C1 segment of cervical spinal cord (tissue), 14 donors: Measurements from ENCODE around the gene ADISSP.

Experiments used
- DNase-seq, 14 donors: peaks; one replicate each; lab custom pipeline; 2025; lab: John Stamatoyannopoulos, UW

The ADISSP gene

DNA sequence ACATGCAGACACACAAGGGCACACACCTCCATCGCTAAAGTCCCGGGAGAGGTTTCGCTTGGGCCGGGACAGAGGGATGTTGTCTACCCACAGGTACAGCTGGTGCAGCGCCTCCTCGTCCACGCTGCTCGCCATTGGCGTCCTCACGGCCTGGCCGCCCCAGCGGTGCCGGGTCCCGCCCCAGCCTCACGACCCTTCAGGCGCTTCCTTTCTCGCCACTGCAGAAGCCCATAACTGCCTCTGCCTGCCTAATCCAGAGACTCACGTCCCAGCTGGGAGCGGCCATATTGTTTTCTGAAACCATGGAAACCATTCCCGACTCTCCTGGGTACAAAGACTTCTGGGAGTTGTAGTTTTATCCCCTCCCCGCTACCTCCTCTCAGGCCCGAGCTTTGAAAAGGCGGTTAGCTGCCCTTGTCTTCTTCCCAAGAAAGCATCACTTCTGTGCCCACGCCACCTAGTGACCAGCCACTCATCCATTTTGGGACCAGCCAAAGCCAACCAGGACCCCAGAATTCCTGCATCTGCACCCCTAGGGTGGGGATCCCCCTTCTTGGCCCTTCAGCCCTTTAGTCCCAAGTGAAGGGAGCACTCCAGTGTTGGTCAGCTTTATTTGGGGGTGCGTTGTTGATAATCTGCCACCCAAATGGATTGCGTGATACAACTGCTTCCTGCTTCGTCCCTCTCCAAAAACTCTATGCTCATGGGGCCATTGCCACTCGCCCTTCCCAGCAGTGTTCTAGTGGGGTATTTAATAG is 13.8 kb upstream of the ADISSP start, which contains the start of gene SPEF1:
SPEF1 (minus strand) TSS at position 296 of the 758 bp plus-strand sequence; CDS start at position 135, 161 bp downstream.
- peak in 12 of 14 donors; percentile 28 to 90 (median 58) for DNase-seq

DNA sequence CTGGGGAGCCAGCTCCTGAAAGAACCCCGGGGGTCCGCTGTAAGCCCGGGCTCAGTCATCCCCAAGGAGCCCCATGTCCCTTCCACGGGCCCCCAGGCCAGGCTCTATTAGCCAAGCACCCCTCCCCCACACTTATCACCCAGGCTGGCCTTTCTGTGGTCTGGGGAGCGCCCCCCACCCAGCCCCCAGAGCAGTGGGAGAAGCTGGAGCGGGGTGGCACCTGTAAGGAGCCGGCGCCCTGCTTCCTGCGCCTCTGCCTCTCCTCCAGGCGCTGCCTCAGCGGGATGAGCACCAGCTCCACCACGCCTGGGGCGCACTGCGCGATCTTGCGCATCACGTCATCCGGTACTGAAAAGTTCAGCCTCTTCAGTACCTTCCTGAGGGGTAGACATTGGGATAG is 11.4 kb upstream of the ADISSP start:
- DNase-seq: no peak

DNA sequence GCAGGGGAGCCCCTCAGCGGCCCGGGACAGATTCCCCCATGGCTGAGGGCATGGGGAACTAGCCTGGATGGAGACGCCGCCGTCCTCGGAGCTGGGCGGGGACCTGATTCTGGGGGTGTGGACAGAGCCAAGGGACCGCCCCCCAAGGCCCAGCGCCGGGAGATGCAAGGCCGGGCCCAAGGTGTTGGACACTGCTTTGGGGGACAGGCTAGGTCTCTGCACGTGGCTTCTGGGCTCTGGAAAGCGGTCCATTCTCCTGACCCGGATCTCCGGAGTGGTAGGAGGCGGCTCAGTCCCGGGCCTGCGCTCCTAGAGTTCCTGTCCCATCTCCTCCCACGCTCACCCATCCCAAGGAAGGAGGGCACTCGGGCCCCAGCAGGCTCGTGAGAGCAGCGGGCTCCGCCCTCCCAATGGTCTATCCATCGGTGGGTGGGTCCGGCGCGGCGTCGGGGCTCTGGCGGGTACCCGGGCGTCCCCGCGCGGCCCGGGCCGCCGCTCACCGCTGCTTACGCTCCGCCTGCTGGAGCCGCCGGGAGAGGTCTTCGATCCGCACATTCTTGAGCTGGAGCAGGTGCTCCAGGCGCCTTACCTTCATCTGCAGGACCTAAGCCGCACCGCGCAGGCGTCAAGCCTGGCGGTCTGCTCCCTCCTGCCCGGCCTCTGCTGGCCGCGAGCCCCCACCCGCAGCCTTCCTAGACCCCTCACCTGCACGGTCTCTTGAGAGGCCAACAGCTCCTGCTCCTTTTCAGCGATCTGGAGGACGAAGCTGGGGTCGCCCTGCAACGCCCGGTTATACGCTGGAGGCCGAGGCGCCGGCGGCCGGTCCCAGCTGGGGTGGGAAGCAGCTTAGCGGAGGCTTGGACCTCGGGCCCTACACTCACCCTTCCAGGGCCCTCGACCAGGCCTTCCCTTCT is 10.4 kb upstream of the ADISSP start:
- DNase-seq: peak in 2 of 14 donors; percentile 17 to 21

DNA sequence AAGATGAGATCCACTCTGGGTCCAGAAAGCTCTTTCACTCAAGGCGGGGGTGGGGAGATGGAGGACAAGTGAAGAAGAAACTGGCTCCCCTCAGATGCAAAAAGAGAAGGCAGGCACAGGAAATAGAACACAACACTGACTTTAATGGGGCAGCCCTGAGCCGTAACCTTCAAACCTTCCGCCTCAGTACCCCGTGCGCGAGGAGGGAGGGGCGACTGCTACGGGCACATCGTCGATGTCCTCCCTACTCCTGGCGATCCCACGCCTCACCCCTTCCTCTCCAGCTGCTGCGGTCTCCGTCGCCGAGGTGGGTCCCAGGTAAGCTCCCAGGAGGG is 9.8 kb upstream of the ADISSP start:
- DNase-seq: no peak

DNA sequence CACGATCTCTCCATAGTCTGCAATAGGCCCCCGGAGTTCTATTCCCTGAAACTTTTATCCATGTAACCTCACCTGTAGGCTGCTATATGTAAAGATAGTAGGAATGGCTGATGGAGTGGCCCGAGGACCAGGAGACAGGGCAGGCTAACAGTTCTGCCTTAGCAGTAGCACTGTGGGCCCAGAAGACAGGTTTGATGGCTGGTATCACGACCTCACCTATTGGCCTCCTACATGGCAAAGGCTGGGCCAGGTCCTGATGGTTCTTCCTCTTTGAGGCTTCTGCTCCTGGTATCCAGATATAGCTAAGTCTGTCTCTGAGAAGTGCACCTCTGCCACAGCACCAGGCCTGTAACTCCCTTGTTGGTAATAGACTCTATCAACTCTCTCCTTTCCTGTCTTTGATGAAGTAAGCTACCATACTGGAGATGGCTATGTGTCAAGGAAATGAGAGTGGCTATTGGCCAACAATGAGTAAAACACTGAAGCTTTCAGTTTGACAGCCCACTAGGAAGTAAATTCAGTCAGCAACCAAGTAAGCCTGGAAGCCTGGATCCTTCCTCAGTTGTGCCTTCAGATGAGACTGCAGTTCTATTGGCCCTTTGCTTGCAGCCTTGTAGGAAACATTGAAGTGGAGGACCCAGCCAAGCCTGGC is 8.0 kb upstream of the ADISSP start:
- DNase-seq: no peak

DNA sequence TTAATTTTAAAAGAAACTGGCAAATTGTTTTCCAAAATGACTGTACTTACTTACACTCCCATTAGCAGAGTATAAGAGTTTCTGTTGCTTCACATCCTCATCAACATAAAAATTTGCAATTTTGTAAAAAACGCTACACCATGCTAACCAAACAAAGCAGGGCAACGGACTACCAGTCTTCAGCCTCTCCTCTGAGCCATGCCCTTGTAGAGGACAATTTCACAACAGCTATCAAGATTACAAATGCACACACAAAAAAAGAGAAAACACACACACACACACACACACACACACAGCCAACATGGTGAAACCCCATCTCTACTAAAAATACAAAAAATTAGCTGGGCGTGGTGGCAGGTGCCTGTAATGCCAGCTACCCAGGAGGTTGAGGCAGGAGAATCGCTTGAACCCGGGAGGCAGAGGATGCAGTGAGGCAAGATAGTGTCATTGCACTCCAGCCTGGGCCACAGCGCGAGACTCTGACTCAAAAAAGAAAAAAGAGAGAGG is 4.1 kb upstream of the ADISSP start:
- no peak for DNase-seq

DNA sequence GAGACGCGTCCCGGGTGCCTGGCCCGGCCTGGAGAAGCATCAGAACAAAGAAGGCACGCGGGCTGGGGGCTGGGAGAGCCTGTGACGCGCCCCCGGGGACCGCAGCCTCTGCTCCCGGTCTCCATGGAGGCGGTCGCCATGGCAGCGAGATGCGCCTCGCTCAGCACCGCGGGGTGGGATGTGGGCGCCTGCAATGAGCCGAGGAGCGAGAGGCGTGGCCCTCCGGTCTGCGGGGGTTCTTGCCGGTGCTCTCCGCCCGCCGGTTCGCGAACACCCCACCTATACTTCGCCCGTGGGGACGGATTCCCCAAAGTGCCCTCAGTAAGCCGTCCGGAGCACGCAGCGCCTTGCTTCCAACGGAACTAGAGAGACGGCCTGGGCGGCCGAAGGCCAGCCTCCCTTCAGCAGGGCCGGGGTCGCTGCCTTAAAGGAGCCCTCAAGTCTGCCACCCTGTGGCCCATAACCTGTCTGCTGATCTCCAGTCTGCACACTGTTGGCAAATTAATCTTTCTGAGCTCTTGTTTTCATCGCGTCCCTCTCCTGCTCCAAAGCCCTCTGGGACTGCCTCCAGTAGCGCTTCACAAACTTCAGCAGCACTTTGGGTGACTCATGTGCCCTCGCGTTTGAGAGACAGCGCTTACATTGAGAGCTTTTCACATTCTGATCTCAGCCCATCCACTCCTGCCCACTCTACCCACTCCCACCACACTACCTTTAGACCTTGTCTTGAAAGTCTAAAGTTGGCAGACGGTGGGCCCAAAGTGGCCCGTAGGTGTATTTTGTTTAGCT is 983 bp upstream of the ADISSP start:
- DNase-seq: peak in 10 of 14 donors; percentile 56 to 84 (median 76)

DNA sequence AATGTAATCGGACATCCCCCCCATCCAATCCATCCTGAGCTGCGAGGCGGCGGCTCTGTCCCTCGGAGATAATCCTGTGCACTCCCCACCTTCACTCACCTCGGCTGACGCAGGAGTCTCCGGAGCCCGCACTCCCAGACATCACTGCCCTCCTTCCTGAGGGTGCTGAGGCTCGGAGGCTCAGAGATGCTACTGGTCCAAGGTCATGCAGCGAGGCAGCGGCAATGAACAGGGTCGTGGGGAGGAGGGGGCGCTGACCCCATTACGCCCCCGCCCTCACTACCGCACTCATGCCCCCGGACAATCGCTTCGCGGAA is 485 bp downstream of the ADISSP start:
- no peak for DNase-seq

DNA sequence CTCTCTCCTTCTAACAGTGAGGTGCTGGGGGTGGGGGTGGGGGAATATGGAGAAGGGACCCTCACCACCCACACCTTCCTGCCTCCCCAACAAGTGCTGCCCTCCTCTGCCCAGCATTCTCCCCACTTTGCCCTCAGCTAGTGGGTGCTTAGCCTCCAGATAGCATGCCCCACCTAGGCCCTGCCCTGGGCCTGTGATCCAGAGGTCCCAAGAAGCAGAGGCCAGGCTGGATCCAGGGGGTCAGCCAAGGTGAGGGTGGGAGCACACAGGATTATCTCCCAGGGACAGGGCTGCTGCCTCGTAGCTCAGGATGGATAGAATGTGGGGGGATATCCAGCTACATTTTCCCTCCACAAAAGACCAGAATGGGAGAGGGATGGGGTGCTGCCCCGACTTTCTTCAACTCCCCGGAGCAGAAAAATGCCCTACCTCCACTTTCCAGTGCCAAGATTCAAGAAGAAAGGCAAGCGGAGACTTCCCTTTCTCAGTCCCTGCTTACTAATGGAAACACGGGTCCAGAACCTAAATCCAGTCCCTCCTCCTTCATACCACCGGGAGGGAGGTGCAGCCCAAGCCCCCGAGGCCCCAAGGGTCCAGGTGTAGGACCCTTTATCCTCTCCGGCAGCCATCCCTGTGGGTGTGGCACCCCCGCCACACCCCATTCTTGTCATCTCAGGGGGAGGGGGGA is 987 bp downstream of the ADISSP start:
- no peak for DNase-seq

DNA sequence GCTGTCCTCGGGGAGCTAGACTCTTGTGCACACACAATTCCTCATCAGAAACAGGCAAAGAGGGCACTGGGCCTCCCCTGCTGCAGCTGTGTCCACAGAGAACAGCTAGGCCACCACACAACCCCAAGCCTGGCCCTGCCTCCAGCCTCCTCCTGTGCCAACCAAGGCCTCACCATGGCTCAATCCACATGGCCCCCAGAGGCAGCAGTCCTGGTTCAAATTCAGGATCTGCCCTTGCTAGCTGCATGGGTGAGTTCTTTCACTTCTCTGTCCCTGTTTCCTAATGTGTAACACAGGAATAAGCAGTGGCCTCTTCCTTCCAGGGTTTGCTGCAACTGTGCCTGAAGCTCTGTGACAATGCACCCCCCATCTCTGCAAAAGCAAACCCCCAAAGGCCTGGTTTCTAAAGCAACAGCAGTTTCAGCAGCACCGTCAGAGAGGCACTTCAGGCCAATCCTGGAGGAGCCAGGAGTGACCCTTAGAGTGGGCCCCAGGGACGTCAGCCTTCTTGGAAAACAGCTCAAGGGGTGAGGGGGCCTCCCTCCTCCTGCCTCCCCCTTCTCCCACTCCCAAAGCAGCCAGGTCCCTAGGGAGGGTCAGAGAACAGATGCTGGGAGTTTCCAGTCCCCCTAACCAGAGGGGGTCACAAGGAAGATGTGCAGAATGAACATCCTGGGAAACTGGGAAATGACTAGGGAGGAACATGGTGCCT is 2.2 kb downstream of the ADISSP start:
- no peak for DNase-seq

DNA sequence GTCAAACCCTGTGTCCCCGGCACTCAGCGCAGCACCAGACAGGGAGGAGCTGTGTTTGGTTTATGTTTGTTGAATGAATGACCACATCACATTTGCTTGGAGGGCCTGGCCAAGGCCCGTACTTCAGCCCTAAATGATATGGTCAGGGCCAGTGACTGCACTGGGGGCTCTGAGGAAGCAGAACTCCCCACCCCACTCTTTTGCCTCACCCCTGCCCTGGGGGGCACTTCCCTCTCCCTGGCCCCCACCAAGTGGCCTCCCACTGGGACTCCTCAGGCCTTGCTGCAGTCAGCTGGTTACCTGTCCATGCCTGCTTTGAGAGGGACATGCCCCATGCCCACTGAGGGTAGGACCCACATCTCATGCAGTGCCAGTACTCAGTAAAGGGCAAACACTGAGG is 2.9 kb downstream of the ADISSP start:
- no peak for DNase-seq

DNA sequence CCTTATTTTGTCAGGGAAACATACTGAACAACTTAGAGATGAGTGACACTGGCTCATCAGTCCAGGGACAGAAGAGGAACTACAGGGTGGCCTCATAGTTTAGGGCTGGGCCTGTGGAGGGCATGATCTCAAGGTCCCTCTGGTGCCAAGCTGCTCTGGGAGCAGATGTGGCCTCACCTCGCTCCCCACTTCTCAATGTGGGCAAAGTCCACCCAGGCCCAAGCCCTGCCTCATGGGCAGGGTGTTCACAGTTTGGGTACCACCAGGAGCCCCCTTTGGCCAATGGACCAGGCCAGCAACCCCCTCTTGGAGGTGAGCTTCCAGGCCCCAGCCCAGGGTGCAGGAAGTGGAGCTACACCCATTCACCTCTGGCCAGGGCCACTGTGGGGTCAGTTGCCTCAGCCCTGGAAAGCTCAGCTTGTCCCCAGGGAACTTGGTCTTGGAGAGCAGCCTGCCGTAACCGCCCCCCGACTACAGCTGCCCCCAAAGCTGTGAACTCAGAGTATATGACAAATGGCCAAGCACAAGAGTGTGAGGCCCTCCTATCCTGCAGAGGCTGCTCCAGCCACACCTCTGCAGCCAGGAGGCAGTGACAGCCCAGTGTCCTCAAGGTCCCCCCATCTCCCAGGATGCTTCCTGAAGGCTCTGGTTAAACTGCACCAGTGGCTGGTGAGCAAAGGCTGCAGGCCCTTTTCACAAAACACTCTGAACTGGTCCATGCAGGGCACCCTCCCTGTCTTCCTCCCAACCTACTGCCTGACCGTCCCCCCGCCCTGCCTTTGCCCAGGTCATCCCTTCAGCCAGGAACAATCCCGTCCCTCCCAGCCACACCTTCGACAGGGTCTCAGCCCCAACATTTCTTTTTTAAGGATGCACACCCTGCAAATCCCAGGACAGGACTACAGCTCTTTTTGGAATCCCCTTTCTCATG is 3.6 kb downstream of the ADISSP start:
- no peak for DNase-seq

DNA sequence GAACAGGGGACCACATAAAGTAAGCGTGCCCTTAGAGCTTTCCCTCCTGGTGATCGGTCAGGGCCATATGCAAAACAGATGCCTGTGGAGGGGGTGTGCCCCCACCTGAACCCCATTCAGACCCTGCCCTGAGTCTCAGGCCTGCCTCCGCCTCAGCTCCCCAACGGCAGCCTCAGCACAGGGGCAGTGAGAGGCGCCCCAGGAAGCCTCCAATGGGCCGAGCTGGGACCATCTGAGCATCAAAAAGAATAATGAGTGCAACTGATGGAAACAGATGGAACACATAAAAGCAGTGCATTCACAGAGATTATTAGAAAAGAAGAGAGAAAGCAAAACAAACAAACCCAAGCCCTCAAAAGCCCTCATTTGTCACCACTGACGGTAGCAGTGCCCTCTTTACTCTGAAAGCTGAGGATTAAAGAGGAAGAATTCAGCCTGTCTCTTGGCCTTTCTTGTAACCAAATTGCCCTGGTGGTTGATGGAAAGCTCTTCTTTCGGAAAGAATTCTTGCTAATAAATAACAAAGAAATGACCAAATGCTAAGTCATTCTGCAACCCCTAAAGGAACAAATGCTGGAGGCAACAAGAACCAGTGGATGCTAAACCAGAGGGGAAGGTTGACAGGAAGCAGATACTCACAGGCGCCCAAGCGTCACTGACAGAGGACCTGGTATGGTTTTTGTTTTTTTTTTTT is 6.8 kb downstream of the ADISSP start:
- DNase-seq: no peak

DNA sequence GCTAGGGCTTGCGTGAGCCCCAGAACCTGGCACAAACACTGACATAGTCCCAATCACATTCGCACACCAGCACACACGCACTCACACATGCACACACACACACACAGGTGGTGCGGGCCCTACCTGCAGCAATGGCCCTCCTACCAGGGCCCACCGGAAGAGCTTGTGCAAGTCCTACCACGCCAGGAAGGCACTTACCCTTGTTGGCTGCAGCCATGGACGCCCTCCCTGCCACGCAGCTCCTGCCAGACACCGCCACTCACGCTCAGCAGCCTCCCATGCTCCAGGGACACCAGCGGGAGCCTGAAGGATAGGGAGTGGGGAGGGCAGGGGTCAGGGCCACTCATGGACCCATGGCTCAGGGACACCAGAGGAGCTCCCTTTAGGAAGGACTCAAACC is 7.7 kb downstream of the ADISSP start:
- no peak for DNase-seq

DNA sequence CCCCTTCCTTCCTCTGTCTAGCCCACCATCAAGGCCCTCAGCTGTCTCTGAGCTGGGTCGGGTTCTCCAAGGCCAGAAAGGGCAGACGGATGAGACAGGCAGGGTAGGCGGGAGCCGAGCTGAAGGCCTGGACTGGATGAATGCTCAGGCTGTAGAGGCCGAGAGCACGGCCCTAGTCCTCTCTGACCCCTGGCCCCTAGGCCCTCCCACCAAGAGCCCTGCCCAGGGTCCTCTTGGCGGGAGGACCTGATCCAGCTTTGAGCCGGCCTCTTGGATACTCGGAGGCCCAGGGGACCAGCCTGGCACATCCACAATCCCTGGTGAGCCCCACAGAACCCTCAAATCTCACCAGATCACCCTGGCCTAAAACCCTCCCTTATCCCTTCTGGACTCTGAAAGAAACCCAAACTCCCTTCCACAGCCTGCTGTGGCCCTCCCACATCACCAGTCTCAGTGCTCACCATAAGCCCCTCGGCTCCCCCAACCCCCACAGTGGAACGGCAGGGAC is 8.2 kb downstream of the ADISSP start:
- DNase-seq: no peak

DNA sequence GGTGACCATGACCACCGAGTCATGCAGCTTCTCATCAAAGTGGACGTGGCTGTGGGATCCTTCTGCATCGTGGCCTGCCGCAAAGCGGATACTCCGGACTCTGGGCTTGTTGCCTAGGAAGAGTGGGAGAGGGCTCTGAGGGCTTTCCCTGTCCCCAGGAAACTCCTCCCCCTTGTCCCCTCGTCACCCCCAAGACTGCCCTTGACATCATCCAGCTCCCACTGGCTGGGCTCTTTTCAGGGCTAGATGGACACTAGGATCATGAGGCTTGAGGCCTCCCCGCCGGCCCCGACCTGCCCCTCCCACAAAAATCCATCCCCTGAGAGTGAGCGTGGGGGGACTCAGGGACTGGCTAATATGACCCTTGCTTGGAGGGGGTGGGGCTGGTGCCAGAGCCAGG is 9.0 kb downstream of the ADISSP start:
- no peak for DNase-seq

DNA sequence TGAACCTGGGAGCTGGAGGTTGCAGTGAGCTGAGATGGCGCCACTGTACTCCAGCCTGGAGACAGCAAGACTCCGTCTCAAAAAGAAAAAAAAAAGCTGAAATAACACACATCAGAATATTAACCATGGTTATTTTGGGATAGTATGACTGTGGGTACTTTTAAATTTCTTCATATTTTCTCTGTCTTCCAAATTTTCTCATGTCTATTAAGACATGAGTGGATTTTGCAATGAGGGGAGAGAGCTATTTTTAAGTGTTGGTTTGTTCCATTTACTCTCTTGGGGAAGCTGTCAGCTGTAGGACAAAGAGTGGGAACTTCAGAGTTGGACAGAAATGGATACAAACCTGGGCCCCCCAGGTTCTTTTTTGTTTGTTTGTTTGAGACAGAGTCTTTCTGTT is 10.3 kb downstream of the ADISSP start:
- DNase-seq: no peak

DNA sequence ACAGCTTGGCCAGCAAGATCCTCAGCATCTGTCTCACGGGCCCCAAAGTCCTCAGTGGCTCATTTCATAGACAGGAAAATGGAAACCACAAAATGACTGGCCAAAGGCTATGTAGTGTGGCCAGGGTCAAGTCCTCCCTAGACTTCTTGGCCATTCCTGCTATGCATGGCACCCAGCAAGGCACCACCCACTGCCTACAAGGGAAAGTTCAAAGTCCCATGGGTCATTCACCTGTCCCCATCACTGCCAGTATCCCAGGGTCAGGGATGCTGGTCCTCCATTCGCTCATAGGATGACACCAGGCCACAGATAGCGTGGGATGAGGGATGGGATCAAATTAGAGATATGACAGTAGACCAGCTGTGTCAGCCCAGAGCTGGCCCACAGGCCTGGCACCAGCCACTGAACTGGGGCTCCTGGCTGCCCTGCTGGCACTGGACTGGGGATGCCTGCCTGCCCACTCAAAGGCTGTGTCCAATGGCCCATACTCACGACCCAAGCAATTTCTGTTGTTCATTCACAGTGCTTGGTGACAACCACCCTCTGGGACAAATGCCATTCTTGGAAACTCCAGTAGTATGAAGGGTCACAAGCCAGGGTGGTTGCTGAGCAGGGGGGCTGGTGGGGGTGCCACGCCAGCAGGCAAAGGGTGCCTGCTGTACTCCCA is 11.6 kb downstream of the ADISSP start:
- DNase-seq: peak in 5 of 14 donors; percentile 17 to 70 (median 43)
